ENCODE data around the gene ADAM20.
"Not testable (repeated sequence)": the region's sequence is repeated elsewhere in the genome, so short reads cannot be mapped to it uniquely, and the experiment has no call there.

Gene ADAM20

GRCh38 chr14:70530417-70530816 lies 4.4 kb downstream of the ADAM20 start:
- peaks cover 21% of the 10 kb centered on the region for H3K9me3 ChIP-seq

DNA sequence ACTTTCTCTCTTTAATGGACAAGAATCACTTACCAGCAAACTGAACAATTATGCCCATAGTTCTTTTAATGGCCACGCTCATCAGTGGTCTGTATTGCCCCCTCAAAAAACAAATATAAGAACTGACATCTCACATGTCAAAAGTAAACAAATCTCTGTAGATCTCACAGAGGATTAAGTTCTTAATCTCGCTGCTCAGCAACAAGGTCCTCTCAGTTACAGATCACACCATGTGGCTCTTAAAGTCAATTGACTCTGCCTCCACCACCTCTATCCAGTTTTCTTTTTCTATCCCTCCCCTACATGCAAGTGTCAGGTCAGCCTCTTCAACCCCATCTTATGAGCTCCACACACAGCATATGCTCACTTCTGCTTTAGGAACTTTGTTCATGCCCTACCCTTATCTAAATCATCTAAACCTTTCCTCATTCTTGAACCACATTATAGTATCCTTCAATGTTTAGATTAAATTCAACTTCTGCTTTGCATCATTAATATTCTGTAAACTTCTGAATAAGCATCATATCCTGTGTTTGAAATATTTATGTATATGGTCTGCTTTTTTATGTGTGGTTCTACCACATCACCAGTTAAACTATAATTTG lies 7.2 kb downstream of the ADAM20 start:
- peaks cover 25% of the 10 kb centered on the region for H3K36me3 ChIP-seq
- TF ChIP-seq Cebpa-rat (IDR thresholded peaks at IDR 0.05): no peak

More at GRCh38 chr14:70530417-70530816, 4.4 kb downstream of the ADAM20 start:
- Histone ChIP-seq H3K4me1 (no peaks in the 10 kb centered on the region), H3K4me3 (no peak overlapping the region), H3K27ac (no peak overlapping the region), H3K36me3 (peaks cover 17% of the 10 kb centered on the region), H4K20me1 (no peaks in the 10 kb centered on the region), H3K27me3 (no peaks in the 10 kb centered on the region), H3K4me2 (no peak overlapping the region), H3K9ac (no peak overlapping the region)
- TF ChIP-seq Cebpa-rat (IDR thresholded peaks at IDR 0.05): no peak

DNA sequence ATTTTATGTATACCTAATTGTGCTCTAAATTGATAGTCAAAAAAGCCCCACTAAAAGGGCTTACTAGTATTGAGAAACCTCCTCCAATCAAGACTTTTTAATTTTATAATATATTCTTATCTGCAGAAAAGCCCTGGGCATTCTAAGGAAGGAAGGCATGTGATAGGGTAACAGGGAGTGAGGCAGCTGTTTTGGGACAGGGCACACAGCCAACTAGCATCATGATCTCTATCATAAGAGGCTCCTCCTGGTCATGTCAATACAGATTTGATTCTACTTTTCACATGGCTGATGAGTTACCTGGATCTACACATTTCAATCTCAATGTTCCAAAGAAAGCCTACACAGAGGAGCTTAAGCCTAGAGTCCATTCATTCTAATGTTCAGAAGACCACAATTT lies 9.1 kb downstream of the ADAM20 start:
- no peak for TF ChIP-seq Cebpa-rat (IDR thresholded peaks at IDR 0.05)
- Histone ChIP-seq H4K20me1 (no peaks in the 10 kb centered on the region), H3K36me3 (peaks cover 25% of the 10 kb centered on the region; the same call in 1 of the 2 replicates), H3K4me1 (no peaks in the 10 kb centered on the region), H3K9me3 (peaks cover 23% of the 10 kb centered on the region), H3K4me3 (no peak overlapping the region), H3K27ac (no peak overlapping the region), H3K27me3 (no peaks in the 10 kb centered on the region), H3K4me2 (no peak overlapping the region), H3K9ac (no peak overlapping the region)

More for the DNA sequence above, 7.2 kb downstream of the ADAM20 start:
- Histone ChIP-seq H3K9me3 (peaks cover 14% of the 10 kb centered on the region), H4K20me1 (no peaks in the 10 kb centered on the region), H3K9ac (no peak overlapping the region), H3K27me3 (no peaks in the 10 kb centered on the region), H3K4me3 (no peak overlapping the region), H3K4me2 (no peak overlapping the region), H3K27ac (no peak overlapping the region), H3K4me1 (no peaks in the 10 kb centered on the region)

DNA sequence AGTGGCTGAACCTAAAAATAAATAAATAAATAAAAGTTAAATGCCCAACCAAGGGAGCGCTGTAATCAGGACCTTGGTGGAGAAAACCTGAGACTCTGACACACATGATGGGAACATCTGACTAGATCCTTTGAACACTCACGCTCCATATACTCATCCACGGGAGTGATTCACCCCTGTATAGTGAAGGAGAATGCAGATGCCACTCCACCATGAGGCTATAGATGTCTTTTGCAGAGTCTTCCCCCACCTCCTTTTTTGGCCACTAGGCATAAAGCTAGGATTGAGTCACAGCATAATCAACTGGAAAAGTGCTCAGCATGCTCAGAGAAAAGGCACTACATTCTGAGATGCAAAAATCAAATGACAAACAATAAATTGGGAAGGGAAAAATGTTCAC lies 19.0 kb downstream of the ADAM20 start:
- Histone ChIP-seq H3K4me3 (no peak overlapping the region), H3K4me1 (peaks cover 19% of the 10 kb centered on the region), H4K20me1 (no peaks in the 10 kb centered on the region), H3K27me3 (no peaks in the 10 kb centered on the region), H3K27ac (no peak overlapping the region), H3K36me3 (peaks cover 9% of the 10 kb centered on the region; the same call in 1 of the 2 replicates), H3K9ac (no peak overlapping the region), H3K4me2 (no peak overlapping the region), H3K9me3 (peaks cover 23% of the 10 kb centered on the region)
- no peak for TF ChIP-seq Cebpa-rat (IDR thresholded peaks at IDR 0.05)

DNA sequence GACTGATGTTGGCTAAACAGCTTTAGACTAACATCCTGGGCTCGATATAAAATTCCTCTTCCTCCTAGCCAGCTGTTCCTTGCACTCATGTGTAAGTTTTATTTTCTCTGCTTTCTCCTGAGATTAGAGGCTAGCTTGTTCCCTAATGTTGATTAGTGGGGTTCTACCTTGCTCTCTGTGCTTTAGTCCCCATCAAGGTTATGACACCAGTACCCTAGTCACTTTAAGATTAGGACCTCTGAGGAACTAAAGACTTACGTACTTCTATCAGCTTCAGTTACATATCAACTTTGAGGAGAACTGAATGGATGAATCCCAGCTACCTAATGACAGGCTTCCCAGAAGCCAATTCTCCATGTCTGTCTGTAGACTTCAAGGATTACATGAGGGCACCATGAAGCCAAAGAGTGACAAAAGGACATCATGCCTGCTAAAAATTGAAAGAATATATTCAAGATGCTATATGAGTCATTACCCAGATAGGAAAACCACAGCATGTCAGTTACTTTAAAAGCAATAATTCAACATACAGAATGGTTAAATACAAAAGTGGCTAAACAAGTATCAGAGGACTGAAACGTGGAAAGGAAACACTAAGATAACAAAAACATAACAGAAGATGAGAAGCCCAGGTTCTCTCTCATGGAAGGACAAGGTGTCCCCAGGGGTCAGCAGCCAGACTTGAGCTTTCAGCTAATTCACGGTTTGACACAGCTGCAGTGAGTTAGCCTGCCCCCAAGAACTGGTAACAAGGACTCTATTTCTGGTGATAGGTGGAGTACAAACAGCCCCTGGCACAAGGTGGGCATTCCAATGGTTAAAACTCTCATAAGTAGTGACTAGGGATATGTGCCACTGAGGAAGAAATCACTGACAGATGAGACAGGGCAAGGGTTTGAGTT lies 20.4 kb downstream of the ADAM20 start:
- H3K9me3 ChIP-seq: peaks cover 15% of the 10 kb centered on the region
- no peaks in the 10 kb centered on the region for H3K36me3 ChIP-seq
- H3K27ac ChIP-seq: peak overlapping the region; percentile 45
- no peaks in the 10 kb centered on the region for H4K20me1 ChIP-seq
- TF ChIP-seq Cebpa-rat (IDR thresholded peaks at IDR 0.05): no peak
- no peak overlapping the region for H3K4me3 ChIP-seq
- no peaks in the 10 kb centered on the region for H3K27me3 ChIP-seq
- H3K4me2 ChIP-seq: peak overlapping the region; percentile 49
- no peak overlapping the region for H3K9ac ChIP-seq
- peaks cover 19% of the 10 kb centered on the region for H3K4me1 ChIP-seq

GRCh38 chr14:70498191-70498590 lies 36.6 kb downstream of the ADAM20 start:
- H3K27ac ChIP-seq: no peak overlapping the region
- no peak for TF ChIP-seq Cebpa-rat (IDR thresholded peaks at IDR 0.05)
- H3K4me1 ChIP-seq: no peaks in the 10 kb centered on the region
- H3K4me3 ChIP-seq: no peak overlapping the region
- H3K9me3 ChIP-seq: peaks cover 15% of the 10 kb centered on the region
- no peaks in the 10 kb centered on the region for H3K36me3 ChIP-seq
- no peak overlapping the region for H3K9ac ChIP-seq
- H4K20me1 ChIP-seq: no peaks in the 10 kb centered on the region
- no peak overlapping the region for H3K4me2 ChIP-seq
- H3K27me3 ChIP-seq: no peaks in the 10 kb centered on the region

GRCh38 chr14:70489579-70490200 lies 45.1 kb downstream of the ADAM20 start:
- Histone ChIP-seq H3K9ac (no peak overlapping the region), H3K9me3 (peaks cover 53% of the 10 kb centered on the region)

GRCh38 chr14:70477356-70478105 lies 57.3 kb downstream of the ADAM20 start:
- not testable (repeated sequence) for H3K4me1 ChIP-seq, H3K27ac ChIP-seq, H3K4me3 ChIP-seq, H3K9ac ChIP-seq, H3K27me3 ChIP-seq, H4K20me1 ChIP-seq, H3K36me3 ChIP-seq, H3K4me2 ChIP-seq
- peaks cover 13% of the 10 kb centered on the region for H3K9me3 ChIP-seq

More at GRCh38 chr14:70489579-70490200, 45.1 kb downstream of the ADAM20 start:
- no peak for TF ChIP-seq Cebpa-rat (IDR thresholded peaks at IDR 0.05)
- Histone ChIP-seq H3K4me3 (no peak overlapping the region), H4K20me1 (no peaks in the 10 kb centered on the region), H3K4me1 (no peaks in the 10 kb centered on the region), H3K27me3 (no peaks in the 10 kb centered on the region), H3K36me3 (peaks cover 32% of the 10 kb centered on the region), H3K4me2 (no peak overlapping the region), H3K27ac (no peak overlapping the region)

GRCh38 chr14:70475459-70475858 lies 59.3 kb downstream of the ADAM20 start:
- not testable (repeated sequence) for H4K20me1 ChIP-seq, H3K4me3 ChIP-seq, H3K27me3 ChIP-seq, H3K4me1 ChIP-seq, H3K9ac ChIP-seq, H3K4me2 ChIP-seq, H3K36me3 ChIP-seq, H3K27ac ChIP-seq
- H3K9me3 ChIP-seq: peaks cover 13% of the 10 kb centered on the region

All from BLaER1 (cell line).